LNCAP (cell line): ENCODE data around the gene SYTL5.

Experiments used
- TF ChIP-seq, protein P1 (sequence below): fragments of 450-650 bp; IDR thresholded peaks from 2 replicates; pipeline ENCODE4 v1.5.1; 2017; ENCODE audit warnings: mild to moderate bottlenecking

The SYTL5 gene

GRCh38 chrX:38117485-38117884 lies 111.1 kb downstream of the SYTL5 start:
- TF ChIP-seq, protein P1, sequence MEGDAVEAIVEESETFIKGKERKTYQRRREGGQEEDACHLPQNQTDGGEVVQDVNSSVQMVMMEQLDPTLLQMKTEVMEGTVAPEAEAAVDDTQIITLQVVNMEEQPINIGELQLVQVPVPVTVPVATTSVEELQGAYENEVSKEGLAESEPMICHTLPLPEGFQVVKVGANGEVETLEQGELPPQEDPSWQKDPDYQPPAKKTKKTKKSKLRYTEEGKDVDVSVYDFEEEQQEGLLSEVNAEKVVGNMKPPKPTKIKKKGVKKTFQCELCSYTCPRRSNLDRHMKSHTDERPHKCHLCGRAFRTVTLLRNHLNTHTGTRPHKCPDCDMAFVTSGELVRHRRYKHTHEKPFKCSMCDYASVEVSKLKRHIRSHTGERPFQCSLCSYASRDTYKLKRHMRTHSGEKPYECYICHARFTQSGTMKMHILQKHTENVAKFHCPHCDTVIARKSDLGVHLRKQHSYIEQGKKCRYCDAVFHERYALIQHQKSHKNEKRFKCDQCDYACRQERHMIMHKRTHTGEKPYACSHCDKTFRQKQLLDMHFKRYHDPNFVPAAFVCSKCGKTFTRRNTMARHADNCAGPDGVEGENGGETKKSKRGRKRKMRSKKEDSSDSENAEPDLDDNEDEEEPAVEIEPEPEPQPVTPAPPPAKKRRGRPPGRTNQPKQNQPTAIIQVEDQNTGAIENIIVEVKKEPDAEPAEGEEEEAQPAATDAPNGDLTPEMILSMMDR: no peak

DNA sequence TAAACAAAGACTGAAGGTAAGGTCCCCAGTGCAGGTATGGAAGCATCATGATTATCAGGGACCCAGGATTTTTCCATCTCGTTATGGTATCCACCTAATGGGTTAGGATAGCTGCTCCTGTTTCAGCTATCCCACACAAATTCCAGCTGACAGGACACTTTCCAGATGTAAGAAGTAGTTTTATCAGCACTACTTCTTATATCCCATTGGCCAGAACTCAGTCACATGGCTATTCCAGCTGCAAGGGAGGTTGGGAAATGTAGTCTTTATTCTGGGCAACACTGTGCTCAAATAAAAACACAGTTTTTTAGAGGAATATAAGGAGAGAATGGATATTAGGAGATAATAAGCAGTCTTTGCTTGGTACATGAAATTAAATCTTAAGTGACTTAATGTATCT lies 117.6 kb downstream of the SYTL5 start:
- TF ChIP-seq, protein P1: no peak

- TF ChIP-seq, protein P1: no peak
These were observed 119.8 kb downstream of the SYTL5 start for GRCh38 chrX:38126179-38126578.

DNA sequence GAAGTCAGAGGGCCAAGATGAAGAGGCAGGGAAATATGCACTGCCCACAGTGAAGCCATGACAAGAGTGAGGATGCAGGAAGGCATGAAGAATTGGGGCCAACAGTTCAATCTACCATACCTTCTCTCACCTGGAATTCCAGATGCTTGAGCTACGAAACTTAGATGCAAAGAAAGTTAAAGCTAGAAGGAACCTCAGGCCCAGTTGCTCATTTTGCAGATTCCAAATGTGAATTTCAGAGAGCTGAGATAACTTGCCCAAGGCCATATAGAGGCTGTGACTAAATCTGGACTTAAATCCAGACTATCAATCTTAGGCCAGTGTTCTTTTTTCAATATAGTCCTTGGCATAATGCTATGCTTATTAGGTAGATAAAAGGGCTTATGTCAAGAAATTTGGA lies 121.6 kb downstream of the SYTL5 start:
- TF ChIP-seq, protein P1: no peak

- TF ChIP-seq, protein P1: no peak
These were observed 123.0 kb downstream of the SYTL5 start for GRCh38 chrX:38129366-38129765.

DNA sequence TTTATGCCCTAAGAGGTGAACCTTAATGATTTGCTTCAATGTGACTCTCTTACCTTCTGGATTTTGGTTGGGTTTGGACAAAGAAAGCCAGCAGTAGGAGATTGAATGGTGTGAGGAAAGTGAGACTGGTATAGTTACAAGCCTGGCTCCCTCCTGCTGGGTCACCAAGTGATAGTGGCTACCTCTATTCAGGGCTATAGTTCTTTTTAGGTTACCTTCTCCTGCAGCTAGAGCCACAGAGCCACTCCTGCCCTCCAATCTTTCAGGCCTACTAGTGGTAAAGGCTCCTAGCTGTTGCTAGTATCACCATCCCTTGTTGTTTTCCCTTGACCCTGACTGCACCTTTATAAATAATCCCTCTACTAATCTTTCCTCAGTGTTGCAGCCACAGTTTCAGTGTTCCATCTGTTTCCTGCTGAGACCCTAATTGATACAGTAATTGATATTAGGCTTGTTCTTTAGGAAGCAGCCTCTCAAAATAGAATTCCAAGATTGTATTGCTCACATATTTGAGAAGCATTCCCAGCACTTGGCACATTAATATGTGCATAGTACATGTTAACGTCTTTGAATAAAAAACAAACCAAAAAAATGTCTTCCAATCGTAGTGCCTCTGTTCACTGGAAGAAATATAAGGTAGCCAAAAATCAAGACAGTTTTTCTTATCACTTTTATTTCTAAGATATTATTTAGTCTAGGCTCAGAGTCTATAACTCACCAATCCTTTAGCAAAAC lies 132.0 kb downstream of the SYTL5 start:
- TF ChIP-seq, protein P1: no peak

DNA sequence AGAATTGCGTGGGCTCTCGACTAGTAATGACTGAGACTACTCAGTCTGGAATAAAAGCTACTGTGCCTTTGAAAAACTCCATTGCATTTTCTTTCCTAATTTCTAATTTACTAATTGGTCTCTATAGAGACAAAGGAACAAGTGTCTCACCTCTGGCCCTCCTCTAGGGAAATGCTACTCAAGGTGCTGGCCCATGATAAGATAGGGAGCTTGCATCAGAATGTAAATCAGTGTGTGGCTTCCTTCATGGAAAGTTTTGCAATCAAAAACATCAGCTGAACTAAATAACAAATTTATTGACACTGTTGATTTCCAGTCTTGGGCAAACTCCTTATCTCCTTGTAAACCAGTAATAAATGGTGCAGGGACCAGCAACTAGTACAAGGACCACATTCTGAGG lies 132.5 kb downstream of the SYTL5 start:
- TF ChIP-seq, protein P1: no peak

GRCh38 chrX:38142610-38143009 lies 136.3 kb downstream of the SYTL5 start:
- TF ChIP-seq, protein P1: no peak
